Fibroblast of lung (primary cell): ENCODE measurements around the gene TJP1. TPM values are rescaled to one million over a fixed set of nuclear protein-coding genes. Genes with fewer than 3 reads are reported as not detected.

Experiments used
- DNase-seq, 2 donors: peaks; one replicate each; pipeline versions ENCODE4 v3.0.0 to v3.0.0-alpha.2; 2010; ENCODE audit warnings: low read depth in 2 of 2
- H2AFZ ChIP-seq: 2 replicates; pipeline ENCODE4 v1.5.1; 2012; ENCODE audit warnings: low read length, control low read depth, inconsistent platforms
- H3K27ac ChIP-seq: 2 replicates; pipeline ENCODE4 v1.5.1; 2011; ENCODE audit warnings: low read length, control low read depth; ENCODE audit not compliant: insufficient read depth
- H3K27me3 ChIP-seq: 2 replicates; pipeline ENCODE4 v1.5.1; 2011; ENCODE audit warnings: mild to moderate bottlenecking, low read length; ENCODE audit not compliant: control insufficient read depth, insufficient read depth
- H3K36me3 ChIP-seq: 2 replicates; pipeline ENCODE4 v1.5.1; 2011; ENCODE audit warnings: low read length; ENCODE audit not compliant: control insufficient read depth, insufficient read depth
- H3K4me1 ChIP-seq: 2 replicates; pipeline ENCODE4 v1.5.1; 2011; ENCODE audit warnings: low read length; ENCODE audit not compliant: control insufficient read depth, insufficient read depth; ENCODE audit errors: extremely low read depth
- H3K4me2 ChIP-seq: 2 replicates; pipeline ENCODE4 v1.5.1; 2011; ENCODE audit warnings: low read length, control low read depth; ENCODE audit not compliant: insufficient read depth; ENCODE audit errors: extremely low read depth
- H3K4me3 ChIP-seq, 4 experiments: fragments of 200-600 bp in 1 of 4; sonication (generic) in 1 of 4; replicated peaks in 1 of 4; 2 replicates each; pipeline ENCODE4 v1.5.1; 2011 to 2016; ENCODE audit warnings: low read length in 4 of 4, low read depth in 3 of 4, mild to moderate bottlenecking in 3 of 4, control low read depth in 2 of 4, inconsistent platforms in 1 of 4, mixed read lengths in 1 of 4; ENCODE audit not compliant: insufficient read depth in 1 of 4; ENCODE audit errors: control extremely low read depth in 1 of 4
- H3K79me2 ChIP-seq: 2 replicates; pipeline ENCODE4 v1.5.1; 2012; ENCODE audit warnings: mild to moderate bottlenecking, low read length, inconsistent platforms; ENCODE audit not compliant: control insufficient read depth, insufficient read depth
- H3K9ac ChIP-seq: 2 replicates; pipeline ENCODE4 v1.5.1; 2011; ENCODE audit warnings: mild to moderate bottlenecking, low read length, control low read depth; ENCODE audit not compliant: insufficient read depth
- H3K9me3 ChIP-seq: 2 replicates; pipeline ENCODE4 v1.5.1; 2012; ENCODE audit warnings: low read depth, low read length; ENCODE audit not compliant: control insufficient read depth, insufficient read depth
- H4K20me1 ChIP-seq: 2 replicates; pipeline ENCODE4 v1.5.1; 2011; ENCODE audit warnings: low read length; ENCODE audit not compliant: control insufficient read depth, insufficient read depth; ENCODE audit errors: extremely low read depth
- CTCF ChIP-seq, 2 donors: IDR thresholded peaks in 1 of 2; conservative IDR thresholded peaks in 1 of 2; 1 replicate in 1 of 2; 2 replicates in 1 of 2; pipeline ENCODE4 v1.5.1; 2011 to 2012; ENCODE audit warnings: low read length in 2 of 2, control low read depth in 1 of 2, inconsistent platforms in 1 of 2, low read depth in 1 of 2, mild to moderate bottlenecking in 1 of 2
- EZH2 ChIP-seq: IDR thresholded peaks from 2 replicates; pipeline ENCODE4 v1.5.1; 2012; ENCODE audit warnings: low read length, control low read depth, mild to moderate bottlenecking; ENCODE audit errors: missing control alignments
- polyA plus RNA-seq, 2 donors: library from polyadenylated mRNA; depleted of rRNA in 1 of 2; stranded (reverse) in 1 of 2; unstranded in 1 of 2; fragments of >200 nt; gene quantifications; 2 replicates each; pipeline ENCODE4 v1.2.1, GENCODE V29; 2011 to 2012; ENCODE audit warnings: missing spikeins in 1 of 2
- total RNA-seq: library from RNA; depleted of rRNA; stranded (reverse); fragments of >200 nt; gene quantifications from 2 replicates; pipeline ENCODE4 v1.2.1, GENCODE V29; 2014

Gene TJP1
- total and polyA plus RNA-seq, 2 donors (not counting 1 experiment from before 2014, with no cell fraction given), result 53.7 to 110 TPM

DNA sequence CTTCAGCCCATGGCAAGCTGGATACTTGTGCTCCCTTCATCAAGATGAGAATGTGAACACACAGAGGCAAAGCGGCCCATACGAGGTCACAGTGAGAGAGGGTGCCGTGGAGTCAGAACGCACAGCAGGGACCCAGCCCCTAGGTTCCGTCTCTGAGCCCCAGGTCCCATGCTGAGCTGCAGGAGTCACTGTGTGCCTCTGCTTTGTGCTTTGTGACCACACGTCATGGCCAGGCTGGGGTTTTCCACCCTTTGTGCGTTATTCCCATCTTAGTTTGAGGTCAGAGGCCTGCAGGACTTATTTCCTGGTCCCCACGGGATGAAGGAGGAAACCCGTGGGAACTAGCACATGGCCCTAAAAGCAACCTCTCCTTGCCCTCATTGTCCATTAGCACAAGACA is 140.3 kb downstream of the TJP1 start:
- Histone ChIP-seq H3K79me2 (no peaks in the 10 kb centered on the region), H3K9me3 (no peaks in the 10 kb centered on the region), H3K9ac (no peak overlapping the region), H3K4me3 (no peak overlapping the region), H4K20me1 (no peaks in the 10 kb centered on the region), H3K4me1 (peaks cover 2% of the 10 kb centered on the region), H3K36me3 (no peaks in the 10 kb centered on the region), H3K4me2 (no peak overlapping the region), H3K27me3 (no peaks in the 10 kb centered on the region), H3K27ac (no peak overlapping the region), H2AFZ (no peak overlapping the region)
- no peak for DNase-seq
- TF ChIP-seq CTCF (conservative IDR thresholded peaks at IDR 0.05 in 1 of 2, IDR thresholded peaks at IDR 0.05 in 1 of 2; ENCODE audit: low read depth in 1 of 2, low read length in 2 of 2) (no peak), EZH2 (no peak)

DNA sequence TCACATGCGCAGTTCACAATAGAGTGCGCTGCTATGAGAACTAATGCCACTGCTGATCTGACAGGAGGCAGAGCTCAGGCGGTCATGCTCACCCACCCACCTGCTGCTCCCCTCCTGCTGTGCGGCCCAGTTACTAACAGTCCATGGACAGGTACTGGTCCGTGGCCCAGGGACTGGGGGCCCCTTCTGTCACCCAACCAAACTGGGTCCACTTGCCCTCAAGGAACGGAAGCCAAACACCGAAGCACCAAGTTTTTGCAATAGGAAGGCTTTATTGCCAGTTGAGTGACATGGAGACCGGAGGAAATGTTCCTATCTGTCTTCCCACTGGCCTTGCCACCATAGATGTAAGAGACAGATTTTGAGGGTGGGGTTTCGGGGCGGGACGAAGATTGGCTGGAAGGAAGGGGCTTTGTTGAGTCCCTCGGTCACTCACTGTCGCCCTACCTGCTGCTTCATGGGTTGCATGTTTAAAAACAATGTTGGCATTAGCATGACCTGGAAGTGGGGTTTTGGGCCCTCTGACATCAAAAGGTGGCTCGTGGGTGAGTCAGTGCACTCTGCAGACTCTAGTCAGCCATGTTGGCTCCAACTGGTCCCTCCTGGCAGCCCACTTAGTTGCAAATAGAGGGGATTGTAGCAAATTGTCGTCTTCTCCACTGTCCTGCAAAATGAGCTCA is 141.0 kb downstream of the TJP1 start:
- no peak overlapping the region for H3K4me2 ChIP-seq
- H3K36me3 ChIP-seq, result no peaks in the 10 kb centered on the region
- no peaks in the 10 kb centered on the region for H3K9me3 ChIP-seq
- H3K9ac ChIP-seq, result no peak overlapping the region
- no peaks in the 10 kb centered on the region for H3K27me3 ChIP-seq
- peaks cover 2% of the 10 kb centered on the region for H3K4me1 ChIP-seq
- H3K79me2 ChIP-seq, result no peaks in the 10 kb centered on the region
- H3K4me3 ChIP-seq, result no peak overlapping the region
- no peak overlapping the region for H3K27ac ChIP-seq
- no peak overlapping the region for H2AFZ ChIP-seq
- H4K20me1 ChIP-seq, result no peaks in the 10 kb centered on the region
- DNase-seq, result no peak
- no peak for TF ChIP-seq CTCF (conservative IDR thresholded peaks at IDR 0.05 in 1 of 2, IDR thresholded peaks at IDR 0.05 in 1 of 2; ENCODE audit: low read depth in 1 of 2, low read length in 2 of 2)
- no peak for TF ChIP-seq EZH2

DNA sequence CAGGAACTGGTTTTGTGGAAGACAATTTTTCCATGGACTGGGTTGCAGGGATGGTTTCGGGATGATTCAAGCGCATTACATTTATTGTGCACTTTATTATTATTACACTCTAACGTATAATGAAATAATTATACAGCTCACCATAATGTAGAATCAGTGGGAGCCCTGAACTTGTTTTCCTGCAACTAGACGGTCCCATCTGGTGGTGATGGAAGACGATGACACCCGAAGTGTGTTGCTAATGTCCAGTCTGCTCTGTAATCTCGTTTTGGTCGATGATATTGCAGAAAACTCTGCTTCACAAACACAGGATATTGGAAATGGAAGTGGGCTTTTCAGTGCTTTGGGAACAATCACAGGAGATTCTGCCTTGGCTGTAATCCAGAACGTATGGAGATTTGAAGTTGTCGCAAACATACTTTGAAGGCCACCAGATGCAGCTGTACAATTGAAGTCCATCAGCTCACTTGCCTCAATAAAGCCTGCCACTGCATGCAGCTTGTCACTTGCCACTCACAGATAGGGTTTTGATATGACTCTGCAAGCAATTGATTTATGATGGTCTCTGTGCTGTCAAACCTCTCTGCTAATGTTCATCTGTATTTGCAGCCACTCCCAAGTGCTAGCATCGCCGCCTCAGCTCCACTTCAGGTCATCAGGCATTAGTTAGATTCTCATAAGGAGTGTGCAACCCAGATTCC is 141.7 kb downstream of the TJP1 start:
- no peak for TF ChIP-seq EZH2
- no peak for TF ChIP-seq CTCF (conservative IDR thresholded peaks at IDR 0.05 in 1 of 2, IDR thresholded peaks at IDR 0.05 in 1 of 2; ENCODE audit: low read depth in 1 of 2, low read length in 2 of 2)
- Histone ChIP-seq H3K79me2 (no peaks in the 10 kb centered on the region), H3K4me1 (no peaks in the 10 kb centered on the region), H3K9ac (no peak overlapping the region), H2AFZ (no peak overlapping the region), H3K27ac (no peak overlapping the region), H3K4me2 (no peak overlapping the region), H3K9me3 (no peaks in the 10 kb centered on the region), H3K27me3 (no peaks in the 10 kb centered on the region), H3K36me3 (no peaks in the 10 kb centered on the region), H3K4me3 (no peak overlapping the region), H4K20me1 (no peaks in the 10 kb centered on the region)
- no peak for DNase-seq
